Fibroblast of skin of right quadriceps (primary cell): Measurements from ENCODE around the gene OR4D1.
A peak's percentile ranks its signal among the peaks of the same experiment; 100 is the strongest.

Experiments
- DNase-seq: peaks from one replicate; pipeline ENCODE4 v3.0.0-alpha.2; 2013

The OR4D1 gene

DNA sequence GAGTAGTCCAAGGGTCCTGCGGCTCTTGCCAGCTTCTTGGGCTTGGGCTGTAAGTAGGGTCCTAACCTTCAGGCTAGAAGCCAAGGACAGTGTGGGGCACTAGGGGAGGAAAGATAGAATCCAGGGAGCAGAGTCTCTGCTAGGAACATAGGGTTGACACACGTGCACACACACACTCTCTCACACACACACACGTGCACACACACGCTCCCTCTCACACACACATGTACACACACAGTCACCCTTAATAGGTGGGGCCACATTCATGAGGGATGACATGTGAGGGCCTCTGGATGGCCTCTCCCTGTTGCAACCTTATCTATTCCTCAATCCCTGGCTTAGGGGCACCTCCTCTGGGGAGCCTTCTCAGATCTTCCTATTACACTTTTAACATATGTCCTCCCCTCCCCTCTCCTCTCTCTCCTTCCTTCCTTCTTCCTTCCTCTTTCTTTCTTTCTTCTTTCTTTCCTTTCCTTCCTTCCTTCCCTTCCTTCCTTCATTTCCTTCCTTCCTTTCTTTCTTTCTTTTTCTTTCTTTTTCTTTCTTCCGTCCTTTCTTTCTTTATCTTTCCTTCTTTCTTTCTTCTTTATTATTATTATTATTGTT is 47.4 kb downstream of the OR4D1 start:
- DNase-seq: no peak

DNA sequence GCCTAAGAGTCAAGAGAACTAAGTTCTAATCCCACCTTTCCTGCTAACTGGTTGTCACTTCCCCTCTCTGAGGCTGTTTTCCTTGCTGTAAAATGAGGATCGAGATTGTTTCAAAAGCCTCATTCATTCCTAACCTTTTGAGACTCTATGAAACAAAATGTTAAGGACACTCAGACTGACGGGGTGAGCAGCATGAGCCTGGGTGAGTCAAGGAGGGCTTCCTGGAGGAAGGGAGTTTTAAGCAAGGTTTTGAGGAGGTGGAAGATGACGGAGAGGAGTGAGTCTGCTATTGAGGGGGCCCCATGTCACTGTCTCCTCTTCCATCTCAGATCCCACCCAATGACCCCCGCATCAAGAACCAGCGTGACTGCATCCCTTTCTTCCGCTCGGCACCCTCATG is 48.4 kb downstream of the OR4D1 start:
- DNase-seq: no peak

DNA sequence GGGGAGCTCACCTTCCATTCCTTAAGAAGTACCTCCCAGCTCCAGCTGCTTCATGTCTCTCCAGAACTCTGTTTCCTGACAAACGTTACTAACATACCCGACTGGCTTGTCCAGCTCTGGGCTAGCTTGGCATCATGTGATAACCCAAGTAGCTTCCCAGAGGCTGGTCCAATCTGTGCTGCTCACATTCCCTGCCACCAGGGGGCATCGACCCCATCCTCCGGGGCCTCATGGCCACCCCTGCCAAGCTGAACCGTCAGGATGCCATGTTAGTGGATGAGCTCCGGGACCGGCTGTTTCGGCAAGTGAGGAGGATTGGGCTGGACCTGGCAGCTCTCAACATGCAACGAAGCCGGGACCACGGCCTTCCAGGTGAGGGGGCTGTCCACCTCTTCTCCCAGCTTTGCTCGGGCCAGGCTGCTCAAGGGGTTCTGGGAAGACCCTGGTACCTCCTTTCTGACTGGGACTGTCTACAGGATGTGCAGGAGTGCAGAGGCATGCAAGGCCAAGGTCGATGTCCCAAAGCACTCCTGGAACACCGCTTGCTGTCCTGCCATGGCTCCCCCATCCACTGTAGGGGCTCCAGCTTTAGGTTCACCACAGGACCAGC is 51.9 kb downstream of the OR4D1 start:
- DNase-seq: peak; percentile 49

DNA sequence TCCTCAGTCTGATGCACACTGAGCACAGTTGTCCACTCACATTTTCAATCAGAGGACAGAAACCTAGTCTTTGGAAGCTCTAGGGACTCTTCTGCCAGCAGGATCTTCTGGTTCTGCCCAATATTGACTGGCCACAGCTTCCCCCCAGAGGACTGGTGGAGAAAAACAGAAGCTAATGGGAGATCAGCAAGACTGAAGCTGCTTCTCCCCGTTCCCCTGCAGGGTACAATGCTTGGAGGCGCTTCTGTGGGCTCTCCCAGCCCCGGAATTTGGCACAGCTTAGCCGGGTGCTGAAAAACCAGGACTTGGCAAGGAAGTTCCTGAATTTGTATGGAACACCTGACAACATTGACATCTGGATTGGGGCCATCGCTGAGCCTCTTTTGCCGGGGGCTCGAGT is 54.7 kb downstream of the OR4D1 start:
- no peak for DNase-seq

DNA sequence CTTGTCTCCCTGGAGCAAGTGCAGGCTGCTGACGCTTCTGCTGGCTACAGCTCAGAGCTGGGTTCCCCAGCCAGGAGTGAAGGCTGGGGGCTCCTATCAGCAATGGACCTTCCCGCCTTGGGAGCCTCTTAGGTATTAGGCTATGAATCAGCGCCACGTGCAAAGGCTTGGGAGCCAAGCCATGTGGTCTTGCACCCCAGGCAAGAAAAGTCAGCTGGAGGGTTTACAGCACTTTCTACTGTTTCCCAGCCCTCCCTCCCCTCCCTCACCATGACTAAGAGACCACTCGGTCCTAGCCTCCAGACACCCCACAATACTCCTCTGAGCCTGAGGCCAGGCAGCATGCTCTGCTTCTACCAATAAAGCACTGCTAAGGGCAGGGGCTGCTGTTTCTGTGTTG is 56.6 kb downstream of the OR4D1 start:
- no peak for DNase-seq

DNA sequence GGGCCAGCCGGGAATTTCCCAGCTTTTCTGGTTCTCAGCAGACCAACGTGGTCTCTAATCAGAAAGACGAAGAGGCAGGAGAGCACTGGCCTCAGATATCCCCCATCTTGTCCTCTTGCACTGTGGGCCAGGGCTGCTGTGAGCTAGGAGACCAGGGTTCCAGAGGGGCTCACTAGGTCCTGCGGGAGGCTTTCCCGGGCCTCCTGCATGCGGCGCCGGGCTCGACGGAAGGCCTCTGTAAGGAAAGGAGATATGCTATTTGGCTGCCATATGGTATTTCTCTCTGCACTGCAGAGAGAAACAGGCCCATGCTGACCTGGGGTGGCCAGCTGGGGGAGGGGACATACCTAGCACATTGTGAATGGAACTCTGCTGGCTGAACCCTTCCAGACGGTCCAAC is 57.8 kb downstream of the OR4D1 start:
- no peak for DNase-seq

DNA sequence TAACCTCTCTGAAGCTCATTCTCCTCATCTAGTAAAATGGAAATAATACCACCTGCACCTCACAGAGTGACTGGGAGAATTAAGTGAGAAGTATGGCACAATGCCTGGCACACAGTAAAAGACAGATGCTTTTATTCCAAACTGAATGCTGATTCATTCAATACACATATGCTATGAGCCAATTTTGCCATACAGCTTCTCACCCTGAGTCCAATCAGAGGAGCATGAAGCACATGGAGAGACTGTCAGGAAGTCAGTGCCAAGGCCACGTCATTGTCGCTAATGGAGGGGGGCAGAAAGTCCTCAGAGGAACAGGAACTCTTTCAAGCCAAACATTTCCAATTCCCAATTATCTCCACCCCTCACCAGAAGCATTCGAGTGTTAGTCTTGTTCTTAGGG is 59.3 kb downstream of the OR4D1 start:
- DNase-seq: no peak

DNA sequence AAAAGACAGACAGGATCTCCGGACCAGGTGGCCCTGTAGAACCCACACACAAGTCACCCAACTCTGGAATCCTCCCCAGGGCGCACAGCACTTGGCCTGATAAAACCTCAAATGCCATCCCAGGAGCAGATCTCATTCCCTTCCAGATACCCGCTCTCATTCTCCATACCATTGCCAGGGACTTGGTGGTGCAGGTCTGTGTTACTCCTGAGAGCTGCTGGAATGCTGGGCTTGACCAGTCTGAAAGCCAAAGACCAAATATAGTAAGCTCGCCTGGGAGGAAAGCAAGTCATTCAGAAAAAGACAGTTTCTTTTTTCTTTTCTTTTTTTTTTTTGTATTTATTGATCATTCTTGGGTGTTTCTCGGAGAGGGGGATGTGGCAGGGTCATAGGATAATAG is 60.2 kb downstream of the OR4D1 start:
- DNase-seq: no peak
